ENCODE measurements around the gene HTR3C. TPM values are rescaled to one million over a fixed set of nuclear protein-coding genes. Genes with fewer than 3 reads are reported as not detected.
"Not testable (repeated sequence)": the region's sequence is repeated elsewhere in the genome, so short reads cannot be mapped to it uniquely, and the experiment has no call there.

Gene HTR3C
- total RNA-seq, 4 donors from 2014 or later = not detected

- TF ChIP-seq CTCF (IDR thresholded peaks at IDR 0.05) = no peak
- no peak for TF ChIP-seq POLR2A (IDR thresholded peaks at IDR 0.05)
- intact Hi-C loops (cut with DNase I; ENCODE audit: low total_unique reads) = no loop called here
- WGBS, 2 donors = 83 to 87% methylated on average over 2 of the region's 2 CpGs
Measured at GRCh38 chr3:184066211-184066610, 13.4 kb downstream of the HTR3C start.

GRCh38 chr3:184067573-184068055 is 14.8 kb downstream of the HTR3C start:
- 72 to 77% methylated on average over 6 of the region's 6 CpGs for WGBS, 2 donors
- TF ChIP-seq POLR2A (IDR thresholded peaks at IDR 0.05) (no peak), CTCF (IDR thresholded peaks at IDR 0.05) (no peak)
- no peak overlapping the region for H3K4me3 ChIP-seq (ENCODE audit: low read depth, poor library complexity, severe bottlenecking)
- DNase-seq (ENCODE audit: low spot score in 2 of 2) = no peak
- intact Hi-C loops (cut with DNase I; ENCODE audit: low total_unique reads) = no loop called here

More at GRCh38 chr3:184066211-184066610, 13.4 kb downstream of the HTR3C start:
- no peak overlapping the region for H3K4me3 ChIP-seq (ENCODE audit: low read depth, poor library complexity, severe bottlenecking)
- no peak for DNase-seq (ENCODE audit: low spot score in 2 of 2)

GRCh38 chr3:184068344-184068743 is 15.5 kb downstream of the HTR3C start:
- TF ChIP-seq POLR2A (IDR thresholded peaks at IDR 0.05) (no peak), CTCF (IDR thresholded peaks at IDR 0.05) (no peak)
- 88 to 93% methylated on average over 5 of the region's 5 CpGs for WGBS, 2 donors
- DNase-seq (ENCODE audit: low spot score in 2 of 2) = no peak
- H3K4me3 ChIP-seq (ENCODE audit: low read depth, poor library complexity, severe bottlenecking) = no peak overlapping the region
- intact Hi-C loops (cut with DNase I; ENCODE audit: low total_unique reads) = no loop called here

- DNase-seq (ENCODE audit: low spot score in 2 of 2); intact Hi-C loops (cut with DNase I; ENCODE audit: low total_unique reads); H3K4me3 ChIP-seq (ENCODE audit: low read depth, poor library complexity, severe bottlenecking): not testable (repeated sequence)
- WGBS, 2 donors = 93 to 95% methylated on average over 7 of the region's 7 CpGs
Measured at GRCh38 chr3:184071142-184071541, 18.3 kb downstream of the HTR3C start.

DNA sequence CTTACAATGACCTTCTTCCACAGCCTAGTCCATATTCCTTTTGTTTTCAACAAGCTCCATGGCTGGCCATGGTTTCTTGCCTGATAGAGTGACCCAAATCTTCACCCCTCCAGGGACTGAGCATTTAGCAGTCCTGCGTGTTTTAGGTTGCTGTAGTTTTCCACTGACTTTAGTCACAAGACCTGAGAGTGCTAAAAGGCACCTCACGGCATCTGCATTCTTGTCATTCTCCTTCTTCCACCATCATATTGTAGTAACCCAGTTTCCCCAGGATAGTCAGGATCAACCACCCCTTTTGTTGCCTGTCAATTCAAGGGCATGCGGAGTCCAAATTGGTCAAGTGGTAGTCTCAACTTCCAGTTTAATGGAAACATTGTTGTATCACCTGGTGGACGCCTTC is 20.8 kb downstream of the HTR3C start:
- no peak for DNase-seq (ENCODE audit: low spot score in 2 of 2)
- intact Hi-C loops (cut with DNase I; ENCODE audit: low total_unique reads) = no loop called here
- TF ChIP-seq POLR2A (IDR thresholded peaks at IDR 0.05) (no peak), CTCF (IDR thresholded peaks at IDR 0.05) (no peak)
- 81 to 83% methylated on average over 4 of the region's 4 CpGs for WGBS, 2 donors
- H3K4me3 ChIP-seq (ENCODE audit: low read depth, poor library complexity, severe bottlenecking) = no peak overlapping the region

DNA sequence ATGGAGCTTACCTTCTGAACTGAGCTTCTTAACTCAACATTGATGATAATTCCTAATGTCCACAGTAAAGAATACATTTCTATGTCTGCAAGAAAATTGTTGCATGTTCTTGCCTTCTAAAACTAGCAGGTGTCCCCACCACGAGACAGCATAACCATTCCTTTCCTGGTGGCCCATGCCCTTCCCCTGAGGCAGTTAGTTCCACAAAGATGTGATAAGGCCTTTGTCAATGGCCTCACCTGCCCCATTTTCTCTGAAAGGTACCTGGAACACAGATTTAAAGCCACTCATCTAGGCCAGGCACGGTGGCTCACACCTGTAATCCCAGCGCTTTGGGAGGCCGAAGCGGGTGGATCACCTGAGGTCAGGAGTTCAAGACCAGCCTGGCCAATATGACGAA is 23.1 kb downstream of the HTR3C start:
- WGBS, 2 donors = 86 to 95% methylated on average over 6 of the region's 6 CpGs

More for the DNA sequence above, 23.1 kb downstream of the HTR3C start:
- no peak overlapping the region for H3K4me3 ChIP-seq (ENCODE audit: low read depth, poor library complexity, severe bottlenecking)
- intact Hi-C loops (cut with DNase I; ENCODE audit: low total_unique reads) = no loop called here
- no peak for DNase-seq (ENCODE audit: low spot score in 2 of 2)
- TF ChIP-seq CTCF (IDR thresholded peaks at IDR 0.05) (no peak), POLR2A (IDR thresholded peaks at IDR 0.05) (no peak)

Data from lower leg skin (tissue), 4 donors.